IMR-90 (cell line): ENCODE data around the gene GOLGA1.
A peak's percentile ranks its signal among the peaks of the same experiment; 100 is the strongest.

Experiments used
- CTCF ChIP-seq: conservative IDR thresholded peaks from 2 replicates; pipeline ENCODE4 v1.5.1; 2012; ENCODE audit warnings: mild to moderate bottlenecking, low read depth, low read length, improper control_type of control experiment
- FOS ChIP-seq: fragments of 150-350 bp; IDR thresholded peaks from 2 replicates; pipeline ENCODE4 v1.6.1; 2016; ENCODE audit warnings: low read depth, low read length
- MXI1 ChIP-seq: IDR thresholded peaks from 2 replicates; pipeline ENCODE4 v1.6.1; 2012; ENCODE audit warnings: low read depth, mild to moderate bottlenecking, low read length, moderate library complexity, borderline replicate concordance
- POLR2A ChIP-seq: IDR thresholded peaks from 2 replicates; pipeline ENCODE4 v1.6.1; 2012; ENCODE audit warnings: mild to moderate bottlenecking, low read depth, low read length

GRCh38 chr9:124960409-124960752 lies 19.5 kb upstream of the GOLGA1 start:
- TF ChIP-seq CTCF: no peak
- no peak for TF ChIP-seq POLR2A
- peak; percentile 18; the same call in 1 of the 2 replicates for TF ChIP-seq FOS
- no peak for TF ChIP-seq MXI1
